Ureter (tissue), 1 donor: ENCODE data around the gene TMEM232. TPM values are rescaled to one million over a fixed set of nuclear protein-coding genes. Genes with fewer than 3 reads are reported as not detected.
"Not testable (repeated sequence)": the region's sequence is repeated elsewhere in the genome, so short reads cannot be mapped to it uniquely, and the experiment has no call there.

Experiments used
- DNase-seq: peaks from one replicate; pipeline ENCODE4 v3.0.0-alpha.2; 2020; ENCODE audit warnings: low spot score
- total RNA-seq: library from RNA; stranded (reverse); gene quantifications from one replicate; pipeline ENCODE4 v1.2.4, GENCODE V29; 2023
- donor health status: DM: yes; HTN: yes; CAD: no.

The TMEM232 gene
- total RNA-seq, 1 donor from 2014 or later: 5.7 TPM

GRCh38 chr5:110707260-110707844 lies 19.1 kb downstream of the TMEM232 start:
- DNase-seq: no peak

- no peak for DNase-seq
These were observed 21.1 kb downstream of the TMEM232 start for GRCh38 chr5:110705349-110705748.

- no peak for DNase-seq
These were observed 23.0 kb downstream of the TMEM232 start for GRCh38 chr5:110703481-110703880.

- DNase-seq: no peak
These were observed 23.8 kb downstream of the TMEM232 start for GRCh38 chr5:110702704-110703103.

- DNase-seq: no peak
These were observed 24.2 kb downstream of the TMEM232 start for GRCh38 chr5:110702300-110702699.

- not testable (repeated sequence) for DNase-seq
These were observed 33.8 kb downstream of the TMEM232 start for GRCh38 chr5:110692669-110693068.

GRCh38 chr5:110690587-110690986 lies 35.9 kb downstream of the TMEM232 start:
- DNase-seq: not testable (repeated sequence)

GRCh38 chr5:110687485-110687884 lies 39.0 kb downstream of the TMEM232 start:
- no peak for DNase-seq

- DNase-seq: no peak
These were observed 40.2 kb downstream of the TMEM232 start for GRCh38 chr5:110686270-110686669.

- DNase-seq: no peak
These were observed 44.5 kb downstream of the TMEM232 start for GRCh38 chr5:110681953-110682352.

GRCh38 chr5:110681109-110681508 lies 45.4 kb downstream of the TMEM232 start:
- no peak for DNase-seq

- DNase-seq: not testable (repeated sequence)
These were observed 49.9 kb downstream of the TMEM232 start for GRCh38 chr5:110676554-110676953.

GRCh38 chr5:110665184-110665726 lies 61.2 kb downstream of the TMEM232 start:
- no peak for DNase-seq

- DNase-seq: no peak
These were observed 62.9 kb downstream of the TMEM232 start for GRCh38 chr5:110663525-110663924.

GRCh38 chr5:110658006-110658405 lies 68.5 kb downstream of the TMEM232 start:
- no peak for DNase-seq

- no peak for DNase-seq
These were observed 73.1 kb downstream of the TMEM232 start for GRCh38 chr5:110653231-110653970.

GRCh38 chr5:110651507-110651906 lies 75.0 kb downstream of the TMEM232 start:
- no peak for DNase-seq

- no peak for DNase-seq
These were observed 82.1 kb downstream of the TMEM232 start for GRCh38 chr5:110644357-110644756.

- no peak for DNase-seq
These were observed 87.2 kb downstream of the TMEM232 start for GRCh38 chr5:110638970-110639902.

GRCh38 chr5:110634475-110634874 lies 92.0 kb downstream of the TMEM232 start:
- no peak for DNase-seq

- DNase-seq: no peak
These were observed 95.2 kb downstream of the TMEM232 start for GRCh38 chr5:110631236-110631635.

- DNase-seq: no peak
These were observed 96.1 kb downstream of the TMEM232 start for GRCh38 chr5:110630350-110630749.
